BLaER1 (cell line): Measurements from ENCODE around the gene RTL10.

Experiments
- H3K27ac ChIP-seq: shearing (Covaris generic); formaldehyde crosslinking; 2 replicates; pipeline ENCODE4 v1.8.1; 2022
- H3K27me3 ChIP-seq: shearing (Covaris generic); formaldehyde crosslinking; 2 replicates; pipeline ENCODE4 v1.8.1; 2022
- H3K36me3 ChIP-seq: shearing (Covaris generic); formaldehyde crosslinking; 2 replicates; pipeline ENCODE4 v1.8.1; 2022
- H3K4me1 ChIP-seq: shearing (Covaris generic); formaldehyde crosslinking; 2 replicates; pipeline ENCODE4 v1.8.1; 2022
- H3K4me2 ChIP-seq: shearing (Covaris generic); formaldehyde crosslinking; 2 replicates; pipeline ENCODE4 v1.8.1; 2022
- H3K4me3 ChIP-seq: shearing (Covaris generic); formaldehyde crosslinking; 2 replicates; pipeline ENCODE4 v1.8.1; 2022
- H3K9ac ChIP-seq: shearing (Covaris generic); formaldehyde crosslinking; 2 replicates; pipeline ENCODE4 v1.8.1; 2022
- H3K9me3 ChIP-seq: shearing (Covaris generic); formaldehyde crosslinking; 2 replicates; pipeline ENCODE4 v1.8.1; 2022
- H4K20me1 ChIP-seq: shearing (Covaris generic); formaldehyde crosslinking; 2 replicates; pipeline ENCODE4 v1.8.1; 2022
- Cebpa-rat ChIP-seq: shearing (Covaris generic); IDR thresholded peaks from 2 replicates; pipeline ENCODE4 v1.8.1; 2022

The RTL10 gene

GRCh38 chr22:19872779-19873137, 18.1 kb upstream of the RTL10 start:
- H3K27ac ChIP-seq, result peak overlapping the region; percentile 80
- no peak for TF ChIP-seq Cebpa-rat
- H3K4me2 ChIP-seq, result peak overlapping the region; percentile 83
- H3K9ac ChIP-seq, result no peak overlapping the region
- H3K4me3 ChIP-seq, result no peak overlapping the region
- peaks cover 56% of the 10 kb centered on the region for H3K4me1 ChIP-seq
- no peaks in the 10 kb centered on the region for H4K20me1 ChIP-seq
- H3K9me3 ChIP-seq, result no peaks in the 10 kb centered on the region
- no peaks in the 10 kb centered on the region; the same call in 1 of the 2 replicates for H3K36me3 ChIP-seq
- H3K27me3 ChIP-seq, result no peaks in the 10 kb centered on the region

- Histone ChIP-seq H3K9me3 (no peaks in the 10 kb centered on the region), H3K9ac (no peak overlapping the region), H3K27me3 (no peaks in the 10 kb centered on the region), H3K4me3 (no peak overlapping the region), H3K4me1 (peaks cover 51% of the 10 kb centered on the region), H3K4me2 (peak overlapping the region; percentile 83; the same call in 1 of the 2 replicates), H4K20me1 (no peaks in the 10 kb centered on the region), H3K36me3 (no peaks in the 10 kb centered on the region), H3K27ac (peak overlapping the region; percentile 80)
- TF ChIP-seq Cebpa-rat, result no peak
These were observed 17.4 kb upstream of the RTL10 start for GRCh38 chr22:19871845-19872778.

GRCh38 chr22:19871023-19871844, 16.6 kb upstream of the RTL10 start:
- Histone ChIP-seq H3K9ac (no peak overlapping the region), H3K9me3 (no peaks in the 10 kb centered on the region), H3K4me2 (no peak overlapping the region), H3K4me3 (no peak overlapping the region), H3K27ac (0 out of 2 replicates have a peak overlapping the region, but pooled peaks have one; percentile 18), H3K4me1 (peaks cover 42% of the 10 kb centered on the region), H4K20me1 (no peaks in the 10 kb centered on the region), H3K36me3 (no peaks in the 10 kb centered on the region), H3K27me3 (no peaks in the 10 kb centered on the region)
- TF ChIP-seq Cebpa-rat, result no peak

GRCh38 chr22:19870153-19871022, 15.7 kb upstream of the RTL10 start:
- Histone ChIP-seq H4K20me1 (no peaks in the 10 kb centered on the region), H3K9ac (no peak overlapping the region), H3K27me3 (no peaks in the 10 kb centered on the region), H3K9me3 (no peaks in the 10 kb centered on the region), H3K4me2 (no peak overlapping the region), H3K4me3 (no peak overlapping the region), H3K4me1 (peaks cover 34% of the 10 kb centered on the region), H3K36me3 (no peaks in the 10 kb centered on the region), H3K27ac (no peak overlapping the region)
- no peak for TF ChIP-seq Cebpa-rat

GRCh38 chr22:19869497-19870152, 15.0 kb upstream of the RTL10 start:
- no peak overlapping the region for H3K9ac ChIP-seq
- no peak overlapping the region for H3K4me3 ChIP-seq
- TF ChIP-seq Cebpa-rat, result no peak
- H3K36me3 ChIP-seq, result no peaks in the 10 kb centered on the region
- no peak overlapping the region for H3K27ac ChIP-seq
- no peak overlapping the region for H3K4me2 ChIP-seq
- no peaks in the 10 kb centered on the region for H4K20me1 ChIP-seq
- no peaks in the 10 kb centered on the region for H3K27me3 ChIP-seq
- H3K4me1 ChIP-seq, result peaks cover 26% of the 10 kb centered on the region
- no peaks in the 10 kb centered on the region for H3K9me3 ChIP-seq

- Histone ChIP-seq H3K4me3 (no peak overlapping the region), H3K9ac (no peak overlapping the region)
- no peak for TF ChIP-seq Cebpa-rat
These were observed 14.2 kb upstream of the RTL10 start for GRCh38 chr22:19868773-19869471.

GRCh38 chr22:19868333-19868732, 13.7 kb upstream of the RTL10 start:
- Histone ChIP-seq H3K4me1 (peaks cover 13% of the 10 kb centered on the region), H3K9ac (no peak overlapping the region), H3K4me2 (no peak overlapping the region), H3K27me3 (no peaks in the 10 kb centered on the region), H4K20me1 (no peaks in the 10 kb centered on the region), H3K36me3 (no peaks in the 10 kb centered on the region), H3K9me3 (no peaks in the 10 kb centered on the region), H3K4me3 (no peak overlapping the region), H3K27ac (no peak overlapping the region)
- no peak for TF ChIP-seq Cebpa-rat

More at GRCh38 chr22:19868773-19869471, 14.2 kb upstream of the RTL10 start:
- no peaks in the 10 kb centered on the region for H4K20me1 ChIP-seq
- H3K27me3 ChIP-seq, result no peaks in the 10 kb centered on the region
- no peak overlapping the region for H3K27ac ChIP-seq
- no peaks in the 10 kb centered on the region for H3K36me3 ChIP-seq
- no peak overlapping the region for H3K4me2 ChIP-seq
- H3K4me1 ChIP-seq, result peaks cover 19% of the 10 kb centered on the region
- H3K9me3 ChIP-seq, result no peaks in the 10 kb centered on the region

GRCh38 chr22:19867617-19868016, 12.9 kb upstream of the RTL10 start:
- Histone ChIP-seq H3K36me3 (no peaks in the 10 kb centered on the region), H3K9ac (no peak overlapping the region), H3K27ac (no peak overlapping the region), H3K4me1 (peaks cover 6% of the 10 kb centered on the region), H3K4me3 (no peak overlapping the region), H3K4me2 (no peak overlapping the region), H3K9me3 (no peaks in the 10 kb centered on the region), H3K27me3 (no peaks in the 10 kb centered on the region), H4K20me1 (no peaks in the 10 kb centered on the region)
- no peak for TF ChIP-seq Cebpa-rat

GRCh38 chr22:19866665-19867009, 12.0 kb upstream of the RTL10 start:
- no peak overlapping the region for H3K4me2 ChIP-seq
- H3K27me3 ChIP-seq, result no peaks in the 10 kb centered on the region
- no peaks in the 10 kb centered on the region for H4K20me1 ChIP-seq
- no peak overlapping the region for H3K27ac ChIP-seq
- TF ChIP-seq Cebpa-rat, result no peak
- no peak overlapping the region for H3K9ac ChIP-seq
- no peaks in the 10 kb centered on the region for H3K36me3 ChIP-seq
- H3K4me3 ChIP-seq, result no peak overlapping the region
- no peaks in the 10 kb centered on the region for H3K4me1 ChIP-seq
- H3K9me3 ChIP-seq, result no peaks in the 10 kb centered on the region
